ENCODE measurements around the gene NXPH2.

Gene NXPH2

GRCh38 chr2:138637061-138637460, 143.1 kb downstream of the NXPH2 start:
- DNase-seq (ENCODE audit: low spot score) = no peak

GRCh38 chr2:138633049-138633448, 147.1 kb downstream of the NXPH2 start:
- no peak for DNase-seq (ENCODE audit: low spot score)

GRCh38 chr2:138632066-138632620, 148.0 kb downstream of the NXPH2 start:
- DNase-seq (ENCODE audit: low spot score) = no peak

DNA sequence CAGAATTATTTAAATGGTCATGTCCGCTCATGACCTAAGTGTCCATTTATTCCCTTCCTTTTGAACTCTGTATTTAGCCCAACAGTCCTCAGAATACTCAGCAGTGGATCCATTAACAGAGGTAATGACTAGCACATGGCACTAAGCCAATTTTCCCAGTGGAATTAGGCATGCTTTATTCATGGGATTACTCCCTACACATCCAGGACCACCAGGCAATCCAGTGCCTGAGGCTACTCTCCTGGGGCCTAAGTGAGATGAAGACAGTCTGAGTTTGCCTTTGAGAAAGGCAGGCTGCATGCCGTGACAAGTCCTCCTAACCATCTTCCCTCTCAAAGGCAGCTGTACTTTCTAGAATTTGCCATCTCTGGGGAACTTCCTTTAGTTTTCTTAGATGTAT, 150.0 kb downstream of the NXPH2 start:
- DNase-seq (ENCODE audit: low spot score) = no peak

DNA sequence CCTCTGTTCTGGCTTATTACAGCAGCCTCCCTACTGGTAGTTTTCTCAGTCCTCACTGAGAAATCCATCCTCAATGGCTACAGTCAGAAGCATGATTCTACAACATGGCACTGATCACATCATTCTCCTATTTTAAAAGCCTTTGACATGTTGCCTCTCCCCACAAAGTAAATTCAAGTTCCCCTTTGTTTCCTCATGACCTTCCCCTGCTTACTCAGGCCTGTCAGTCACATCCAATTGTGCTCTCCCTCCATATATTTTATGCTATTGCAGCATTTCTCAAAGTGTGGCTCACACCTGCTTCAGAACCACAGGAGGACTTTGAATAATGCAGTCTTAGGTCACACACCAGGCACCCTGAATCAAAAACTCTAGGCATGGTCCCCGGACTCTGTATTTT, 154.0 kb downstream of the NXPH2 start:
- DNase-seq (ENCODE audit: low spot score) = no peak

- DNase-seq (ENCODE audit: low spot score) = no peak
Measured at GRCh38 chr2:138622613-138623012, 157.6 kb downstream of the NXPH2 start.

GRCh38 chr2:138621139-138621538, 159.1 kb downstream of the NXPH2 start:
- DNase-seq (ENCODE audit: low spot score) = no peak

DNA sequence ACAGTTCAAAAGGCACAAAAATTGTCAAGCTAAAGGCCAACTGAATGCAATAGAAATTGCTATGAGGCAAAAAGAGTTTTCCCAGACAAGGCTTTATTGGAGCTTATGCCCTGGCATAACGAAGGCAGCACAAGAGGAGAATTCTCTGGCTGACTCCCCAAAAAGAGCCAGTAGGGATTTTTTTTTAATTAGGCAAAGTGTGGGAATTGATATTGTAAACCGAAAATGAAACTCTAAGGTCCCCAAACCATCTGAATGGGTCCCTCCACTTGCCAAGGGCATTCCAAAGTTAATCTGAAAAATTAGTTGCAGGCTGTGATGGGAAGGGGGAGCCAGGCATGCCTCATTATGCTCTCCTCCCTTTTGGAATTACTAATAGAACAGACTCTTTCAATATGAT, 159.8 kb downstream of the NXPH2 start:
- no peak for DNase-seq (ENCODE audit: low spot score)

Data from putamen (tissue), 1 donor.